ENCODE results near the gene FBXL17.
A peak's percentile ranks its signal among the peaks of the same experiment; 100 is the strongest.

Gene FBXL17

DNA sequence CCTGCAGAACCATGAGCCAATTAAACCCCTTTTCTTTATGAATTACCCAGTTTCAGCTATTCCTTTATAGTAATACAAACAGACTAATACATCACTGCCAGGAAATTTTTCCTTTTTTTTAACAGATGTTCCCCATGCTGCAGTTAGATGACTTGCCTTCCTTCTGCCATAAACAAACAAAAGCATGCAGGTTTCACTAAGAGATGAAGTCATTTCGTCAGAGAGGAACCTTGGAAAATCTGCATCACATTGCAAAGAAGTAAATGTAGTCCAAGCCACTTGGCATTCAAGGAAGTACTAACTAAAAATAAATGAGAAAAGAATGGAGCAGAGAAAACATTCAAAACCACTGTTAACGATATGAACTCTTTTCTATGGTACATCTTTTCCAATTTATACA lies 517.1 kb downstream of the FBXL17 start:
- peak; percentile 56 for DNase-seq (ENCODE audit: low read depth, low spot score)

DNA sequence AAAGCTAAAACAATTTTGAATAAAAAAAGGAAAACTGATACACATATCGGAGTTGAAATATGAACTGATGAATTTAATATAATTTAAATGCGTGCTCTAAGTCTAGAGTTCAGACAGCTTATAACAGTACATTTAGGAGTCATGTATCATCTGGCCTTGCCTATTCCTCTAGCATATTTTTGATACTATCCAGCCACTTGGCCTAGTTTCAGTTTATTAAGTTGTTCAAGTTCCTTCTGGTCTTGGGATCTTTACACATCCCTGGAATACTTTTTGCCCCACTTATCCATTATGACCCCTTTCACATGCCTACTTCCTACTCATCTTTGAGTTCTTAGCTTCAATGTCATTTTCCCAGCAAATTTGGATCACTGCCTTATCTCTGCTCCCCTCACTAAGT lies 518.8 kb downstream of the FBXL17 start:
- no peak for DNase-seq (ENCODE audit: low read depth, low spot score)

DNA sequence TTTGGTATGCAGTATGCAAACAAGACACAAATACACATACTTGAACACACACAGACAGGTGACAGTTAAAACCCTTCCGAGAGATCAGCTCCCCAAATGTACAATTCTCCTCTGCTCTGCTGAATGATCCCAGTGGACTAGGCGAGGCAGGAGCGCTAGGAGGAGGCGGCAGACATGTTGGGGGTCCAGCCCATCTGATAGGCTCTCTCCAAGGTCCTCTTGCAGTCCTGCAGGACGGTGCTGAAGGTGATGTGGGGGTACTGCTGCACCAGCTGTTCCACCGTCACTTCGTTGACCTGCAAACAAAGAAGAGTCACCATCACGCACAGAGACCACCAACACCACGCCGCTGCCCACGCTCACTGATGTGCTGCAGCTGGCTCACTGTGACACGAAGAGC lies 520.3 kb downstream of the FBXL17 start:
- DNase-seq (ENCODE audit: low read depth, low spot score) = no peak

DNA sequence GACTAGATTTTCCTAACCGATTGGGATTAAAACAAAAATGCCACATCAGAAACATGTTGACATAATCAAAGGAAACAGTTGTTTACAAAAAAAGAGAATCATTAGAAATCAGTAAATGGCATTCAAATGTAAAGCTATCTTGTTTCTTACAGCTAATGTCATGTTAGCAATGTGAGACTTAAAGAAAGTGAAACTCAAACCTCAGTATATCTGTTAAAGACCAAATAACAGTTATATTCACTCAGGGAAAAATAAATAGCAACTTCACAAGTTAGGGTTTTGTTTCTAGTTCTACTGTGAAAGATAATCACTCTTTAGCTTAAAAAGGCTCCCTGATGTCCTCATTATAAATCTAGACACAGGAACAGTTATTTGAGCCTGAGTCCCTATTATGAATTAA lies 521.9 kb downstream of the FBXL17 start:
- DNase-seq (ENCODE audit: low read depth, low spot score) = no peak

DNA sequence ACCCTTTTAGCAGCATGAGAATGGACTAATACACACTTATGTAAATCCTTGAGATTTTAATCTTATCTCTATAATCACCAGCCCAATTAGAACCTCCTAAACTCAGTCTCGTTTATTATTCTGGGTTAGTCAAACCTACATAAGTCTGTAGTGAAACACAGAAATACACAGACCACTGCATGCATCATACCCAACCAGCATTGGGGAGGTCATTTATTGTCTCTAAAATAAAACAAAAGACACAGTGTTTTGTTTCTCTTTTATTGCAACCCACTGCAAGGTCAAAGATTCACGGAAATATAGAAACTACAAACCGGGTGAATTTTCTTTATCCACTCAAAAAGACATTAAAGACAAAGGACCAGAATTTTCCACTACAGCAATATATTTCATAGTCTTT lies 523.1 kb downstream of the FBXL17 start:
- DNase-seq (ENCODE audit: low read depth, low spot score) = no peak

DNA sequence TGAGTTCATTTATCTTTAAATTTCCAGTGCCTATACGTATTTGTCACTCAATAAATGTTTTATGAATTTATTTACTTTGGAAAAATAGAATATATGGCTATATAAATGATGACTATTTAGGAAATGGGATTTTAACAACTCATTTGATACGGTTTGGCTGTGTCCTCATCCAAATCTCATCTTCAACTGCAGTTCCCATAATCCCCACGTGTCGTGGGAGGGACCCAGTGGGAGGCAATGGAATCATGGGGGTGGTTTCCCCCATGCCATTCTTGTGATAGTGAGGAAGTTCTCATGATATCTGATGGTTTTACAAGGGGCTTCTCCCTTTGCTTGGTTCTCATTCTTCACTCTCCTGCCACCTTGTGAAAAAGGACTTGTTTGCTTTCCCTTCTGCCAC lies 523.6 kb downstream of the FBXL17 start:
- no peak for DNase-seq (ENCODE audit: low read depth, low spot score)

DNA sequence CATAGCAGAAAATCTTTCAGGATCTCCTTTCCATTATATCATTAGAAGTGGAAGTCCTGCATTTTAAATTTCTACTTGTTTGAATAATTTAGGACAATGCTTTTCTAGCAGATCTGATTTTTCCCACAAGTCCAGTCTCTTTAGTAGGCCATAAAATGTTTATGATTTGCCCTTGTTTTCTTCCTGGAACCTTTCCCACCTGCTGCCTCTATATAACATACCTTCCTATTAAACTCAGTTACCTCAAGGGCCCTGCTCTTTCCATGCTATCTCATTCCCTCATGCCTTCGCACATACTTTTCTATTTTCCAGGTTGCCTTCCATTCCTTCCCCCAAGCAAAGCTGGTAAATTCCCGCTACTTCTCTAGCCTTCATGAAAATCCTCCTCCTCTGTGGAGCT lies 524.1 kb downstream of the FBXL17 start:
- no peak for DNase-seq (ENCODE audit: low read depth, low spot score)

DNA sequence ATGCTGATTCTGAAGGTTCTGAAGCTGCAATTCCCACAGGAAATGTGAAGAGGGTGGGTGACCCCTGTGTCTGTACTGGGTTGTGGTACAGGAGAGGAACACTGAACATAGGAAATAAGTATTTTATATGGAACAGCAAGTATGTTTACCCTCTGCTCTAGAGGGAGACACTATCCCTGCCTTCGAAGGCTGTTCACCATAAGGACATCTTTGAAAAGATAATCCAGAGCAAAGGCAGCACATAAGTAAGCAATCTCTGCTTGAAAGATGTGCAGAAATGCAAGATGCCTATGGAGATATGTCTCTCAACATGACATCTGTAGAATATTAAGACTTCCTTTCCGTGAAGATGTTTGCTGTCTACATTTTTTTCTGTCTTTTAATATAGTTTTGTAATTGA lies 526.7 kb downstream of the FBXL17 start:
- no peak for DNase-seq (ENCODE audit: low read depth, low spot score)

DNA sequence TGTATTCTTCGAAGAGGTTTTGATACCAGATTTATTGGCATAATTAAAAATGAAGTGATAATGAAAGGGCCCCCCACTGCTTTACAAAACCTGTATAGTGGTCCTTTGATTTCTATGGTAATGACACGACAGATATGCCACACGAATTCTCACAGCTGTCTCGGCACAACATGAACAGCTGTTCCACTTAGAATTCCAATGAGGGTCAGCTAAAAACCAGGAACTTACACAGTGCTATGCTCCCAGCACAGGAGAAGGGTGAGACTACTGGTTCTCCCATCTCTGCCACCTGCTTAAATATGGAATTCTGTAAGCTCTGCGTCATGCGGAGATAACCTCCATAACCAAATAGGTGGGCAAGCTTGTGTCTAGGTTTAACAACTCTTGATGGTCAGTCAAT lies 528.2 kb downstream of the FBXL17 start:
- no peak for DNase-seq (ENCODE audit: low read depth, low spot score)

DNA sequence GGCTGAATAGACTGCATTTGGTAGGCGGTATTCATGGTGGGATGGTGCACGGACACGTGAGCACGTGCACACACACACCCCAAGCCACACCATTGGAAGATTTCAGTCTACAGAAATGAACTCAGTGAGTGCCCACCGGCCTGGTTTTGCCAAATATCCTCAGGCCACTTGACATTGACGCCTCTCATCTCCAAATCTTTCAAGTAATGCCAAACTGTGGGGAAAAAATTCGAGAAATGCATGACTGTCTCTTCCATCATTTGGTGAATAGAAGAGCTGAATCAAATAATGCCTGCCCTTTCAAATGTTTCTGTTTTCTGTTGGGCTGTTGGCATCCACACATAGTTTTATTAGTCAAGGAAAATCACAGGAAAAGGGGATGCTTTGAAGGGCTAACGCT lies 528.9 kb downstream of the FBXL17 start:
- no peak for DNase-seq (ENCODE audit: low read depth, low spot score)

DNA sequence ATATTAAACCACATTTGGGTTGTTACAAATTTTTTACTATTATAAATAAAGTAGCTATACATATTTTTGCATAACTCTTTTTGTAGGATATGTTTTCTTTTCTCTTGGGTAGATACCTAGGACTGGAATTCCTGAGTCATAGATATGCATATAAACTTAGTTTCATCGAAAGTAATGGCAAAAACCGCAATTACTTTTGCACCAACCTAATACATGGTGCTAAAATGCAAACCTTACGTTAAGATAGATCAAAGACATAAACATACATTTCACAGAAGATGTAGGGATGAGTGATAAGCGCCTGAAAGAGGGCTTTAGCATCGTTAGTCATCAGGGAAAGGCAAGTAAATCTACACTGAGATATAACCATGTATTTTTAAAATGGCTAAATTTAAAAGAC lies 532.8 kb downstream of the FBXL17 start:
- DNase-seq (ENCODE audit: low read depth, low spot score) = no peak

DNA sequence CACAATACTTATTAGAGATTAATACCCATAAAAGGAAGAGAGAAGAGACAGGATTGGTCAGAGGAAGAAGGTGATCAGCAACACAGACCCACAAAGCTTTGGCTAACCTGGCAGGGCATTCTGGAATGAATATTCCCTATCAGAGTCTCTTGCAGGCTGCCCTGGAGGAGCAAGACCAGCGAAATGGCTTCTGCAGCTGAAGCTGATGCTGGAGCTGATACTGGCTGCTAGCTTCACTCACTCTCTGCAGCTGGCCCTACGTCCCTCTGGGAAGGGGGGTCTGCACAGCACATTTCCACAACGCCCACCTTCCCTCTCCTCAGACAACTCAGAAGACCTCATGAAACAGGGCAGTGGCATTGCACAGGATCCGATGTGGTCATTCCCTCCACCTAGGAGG lies 541.3 kb downstream of the FBXL17 start:
- DNase-seq (ENCODE audit: low read depth, low spot score) = no peak

DNA sequence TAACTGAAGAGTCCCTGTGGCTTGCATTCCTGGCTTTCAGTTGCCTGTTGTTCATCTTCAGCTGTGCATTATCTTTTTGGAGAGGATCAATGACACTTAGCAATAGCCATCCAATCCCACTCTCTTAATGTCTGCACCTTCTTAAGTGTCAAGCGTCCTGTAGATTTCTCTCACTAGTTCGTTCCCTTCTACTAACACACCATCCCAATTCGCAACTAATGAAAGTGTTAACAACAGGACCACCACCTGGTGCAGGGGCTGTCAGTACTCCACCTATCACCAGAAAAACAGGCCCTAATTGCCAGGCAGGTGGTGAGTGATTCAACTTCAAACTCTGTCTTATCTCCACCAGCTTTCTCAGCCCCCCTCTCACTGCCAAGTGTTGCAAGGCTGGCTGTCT lies 541.7 kb downstream of the FBXL17 start:
- no peak for DNase-seq (ENCODE audit: low read depth, low spot score)

DNA sequence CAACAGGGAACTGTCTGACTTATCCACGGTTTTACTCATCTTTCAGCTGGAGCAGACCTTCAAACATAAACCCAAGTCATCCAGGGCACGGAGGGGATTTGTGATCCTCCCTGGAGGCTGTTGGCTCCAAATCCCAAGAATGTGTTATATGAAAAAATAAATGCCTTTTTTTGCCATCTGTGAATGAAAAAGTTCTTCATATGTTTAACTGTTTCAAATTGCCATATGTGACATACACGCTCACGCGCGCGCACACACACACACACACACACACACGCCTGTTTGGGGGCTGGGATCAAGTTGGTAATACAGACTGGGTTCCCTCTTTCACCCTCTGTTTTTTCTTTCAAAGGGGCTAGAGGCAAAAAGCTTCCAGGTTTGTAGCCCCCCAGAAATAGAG lies 546.8 kb downstream of the FBXL17 start:
- no peak for DNase-seq (ENCODE audit: low read depth, low spot score)

DNA sequence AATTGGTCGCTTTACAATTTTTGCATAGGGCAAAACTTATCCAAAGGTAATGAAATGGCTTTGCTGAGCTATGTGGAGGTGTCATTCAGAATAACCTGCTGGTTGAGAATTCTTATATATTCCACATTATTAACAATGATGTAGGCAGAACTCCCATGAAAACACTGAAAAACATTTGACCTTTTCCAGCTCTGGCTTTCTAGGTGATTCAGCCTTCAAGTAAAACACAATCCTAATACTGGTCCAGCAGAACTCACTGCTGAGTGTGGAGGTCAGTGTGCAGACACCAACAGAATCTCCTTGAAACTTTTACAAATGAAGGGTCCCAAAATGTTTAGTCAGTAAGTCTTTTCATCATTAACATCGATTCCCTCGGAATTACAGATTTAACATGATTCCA lies 549.2 kb downstream of the FBXL17 start:
- DNase-seq (ENCODE audit: low read depth, low spot score) = no peak

DNA sequence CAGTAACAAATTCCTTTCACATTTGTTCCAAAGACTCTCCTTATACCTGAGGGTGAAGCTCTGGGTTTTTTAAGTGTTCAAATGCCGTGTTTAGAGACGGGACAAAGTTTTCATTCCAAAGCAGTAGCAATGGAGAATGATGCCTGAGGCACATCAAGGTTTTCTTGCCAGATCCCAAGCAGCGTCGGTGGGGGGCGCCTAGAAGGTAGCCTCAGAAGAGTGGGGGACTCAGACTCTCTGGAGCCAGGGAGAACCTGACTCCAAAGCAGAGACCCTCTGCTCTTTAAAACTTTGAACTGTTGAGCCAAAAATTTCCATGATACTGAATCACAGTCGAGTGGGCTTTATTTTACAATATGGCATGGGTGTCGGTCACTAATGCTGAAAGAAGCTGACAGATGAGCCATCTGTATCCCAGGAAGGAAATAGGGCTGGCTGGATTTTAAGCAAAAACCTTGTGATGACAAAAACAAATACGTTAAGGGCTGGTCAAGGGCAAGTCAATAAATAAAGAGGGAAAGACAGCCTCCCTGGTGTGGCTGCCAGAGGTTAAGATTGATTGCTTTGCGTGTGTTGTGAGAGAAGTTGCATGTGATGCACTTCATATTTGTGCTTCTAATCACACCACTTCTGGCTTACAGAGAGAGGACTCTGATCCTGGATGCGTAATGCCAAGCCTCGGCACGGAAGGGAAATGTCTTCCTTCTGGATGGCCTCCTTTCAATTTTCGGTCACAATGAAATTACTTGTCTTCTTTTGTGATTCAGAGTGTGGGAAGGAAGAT lies 550.1 kb downstream of the FBXL17 start:
- DNase-seq (ENCODE audit: low read depth, low spot score) = no peak

DNA sequence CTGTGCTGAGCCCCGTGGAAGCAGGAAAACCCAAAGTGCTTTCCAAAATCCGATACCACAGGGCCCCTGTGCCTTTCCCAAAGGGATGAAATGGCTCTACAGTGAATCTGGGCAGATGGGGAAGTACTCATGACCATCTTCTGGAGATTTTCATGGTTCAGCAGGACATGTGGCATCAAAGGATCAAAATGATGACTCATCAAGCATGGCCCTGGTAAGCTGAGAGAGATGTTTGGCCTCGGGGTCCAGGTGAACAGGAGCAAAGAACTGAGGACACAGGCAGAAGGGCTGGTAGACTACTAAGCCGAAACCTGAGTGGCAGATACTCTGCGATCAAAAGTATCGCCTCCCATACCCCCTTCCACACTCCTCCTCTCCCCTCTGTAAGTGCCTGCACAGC lies 551.1 kb downstream of the FBXL17 start:
- no peak for DNase-seq (ENCODE audit: low read depth, low spot score)

DNA sequence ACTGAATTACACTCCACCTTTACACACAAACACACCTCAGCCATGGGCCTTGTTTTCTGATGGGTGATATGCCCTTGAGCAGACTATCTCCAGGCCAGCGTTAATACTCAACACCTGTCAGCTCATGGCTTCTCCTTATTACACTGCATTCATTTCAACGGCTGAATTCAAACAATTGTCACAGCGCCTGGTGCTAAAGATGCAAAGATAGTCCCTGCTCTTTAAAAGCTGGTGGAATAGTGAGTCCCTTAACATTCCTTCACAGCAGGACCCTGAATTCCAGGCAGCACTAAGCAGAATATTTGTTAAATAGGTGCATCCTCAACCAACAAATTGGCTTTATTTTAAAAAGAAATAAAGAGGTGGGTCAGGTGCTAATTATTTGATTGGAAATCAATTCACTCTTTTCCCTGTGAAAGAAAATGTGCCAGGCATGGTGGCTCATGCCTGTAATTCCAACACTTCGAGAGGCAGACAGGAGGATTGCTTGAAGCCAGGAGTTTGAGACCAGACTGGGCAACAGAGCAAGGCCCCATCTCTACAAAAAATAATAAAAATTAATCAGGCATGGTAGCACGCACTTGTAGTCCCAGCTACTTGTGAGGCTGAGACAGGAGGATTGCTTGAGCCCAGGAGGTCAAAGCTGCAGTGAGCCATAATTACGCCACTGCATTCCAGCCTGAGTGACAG lies 555.4 kb downstream of the FBXL17 start:
- DNase-seq (ENCODE audit: low read depth, low spot score) = no peak

DNA sequence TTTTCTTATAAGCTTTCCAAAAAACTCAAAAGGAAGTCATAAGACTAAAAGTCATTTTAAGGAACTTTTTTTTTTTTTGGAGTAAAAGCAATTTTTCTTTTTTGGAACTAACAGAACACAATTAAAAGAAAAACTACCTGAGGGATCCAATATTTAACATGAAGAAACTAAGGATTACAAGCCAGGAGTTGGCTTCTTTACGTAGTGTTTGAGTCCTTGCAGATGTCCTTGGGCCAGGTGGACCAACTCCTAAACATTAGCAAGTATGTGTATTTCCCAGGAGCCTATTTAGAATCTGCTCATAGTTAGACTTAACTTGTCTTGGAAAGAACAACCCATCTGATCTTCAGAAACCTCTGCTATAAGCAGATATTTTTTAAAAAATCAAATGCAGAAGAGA lies 557.1 kb downstream of the FBXL17 start:
- DNase-seq (ENCODE audit: low read depth, low spot score) = no peak

DNA sequence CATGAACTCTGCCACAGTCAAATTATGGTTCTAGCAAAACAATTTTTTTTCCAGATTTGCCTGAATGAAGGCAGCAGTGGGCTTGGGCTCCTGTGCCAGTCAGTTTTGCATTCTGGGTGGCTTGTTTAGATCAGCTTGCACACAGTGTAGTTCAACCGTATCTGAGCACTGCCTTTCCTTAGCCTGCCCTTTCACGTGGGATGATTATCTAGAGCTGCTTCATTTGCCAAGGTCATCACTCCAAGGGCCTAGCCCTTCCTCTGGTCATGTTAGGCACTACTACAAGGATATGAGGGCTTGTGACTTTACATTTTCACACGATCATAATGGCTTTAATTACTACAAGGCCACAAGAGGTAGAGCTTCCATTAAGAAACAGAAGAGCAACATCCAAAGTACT lies 560.6 kb downstream of the FBXL17 start:
- DNase-seq (ENCODE audit: low read depth, low spot score) = no peak

DNA sequence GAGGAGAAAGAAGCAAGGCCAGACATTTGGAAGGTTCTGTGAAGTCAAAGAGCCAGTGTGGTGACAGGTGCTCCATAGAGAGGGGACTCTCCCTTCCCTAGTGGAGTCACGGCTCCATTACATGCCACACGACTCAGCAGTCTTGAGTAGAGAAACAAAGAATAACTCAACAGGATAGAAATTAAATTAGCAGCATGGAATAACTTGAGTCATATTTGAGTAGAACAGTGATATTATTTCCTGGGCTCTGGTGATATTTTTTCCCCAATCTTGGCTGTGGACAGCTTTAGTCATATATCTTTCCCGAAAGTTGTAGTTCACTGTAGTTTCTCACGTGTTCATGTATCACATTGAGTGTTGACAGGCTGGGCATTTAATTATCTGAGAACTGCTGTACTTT lies 561.5 kb downstream of the FBXL17 start:
- peak; percentile 11 for DNase-seq (ENCODE audit: low read depth, low spot score)

DNA sequence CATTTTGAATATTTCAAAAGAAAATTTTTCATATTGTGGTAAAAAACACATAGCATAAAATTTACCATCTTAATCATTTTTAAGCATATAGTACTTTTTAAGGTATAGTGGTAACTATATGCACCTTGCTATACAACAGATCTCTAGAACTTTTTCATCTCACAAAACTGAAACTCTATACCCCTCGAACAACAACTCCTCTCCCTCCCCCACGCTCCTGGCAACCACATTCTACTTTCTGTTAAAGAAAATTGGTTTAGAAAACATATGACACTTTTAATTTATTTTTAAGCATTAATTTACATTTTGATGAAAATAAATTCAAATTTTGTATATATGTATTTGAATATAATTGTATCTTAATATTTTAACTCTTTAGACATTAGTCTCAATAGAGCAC lies 563.9 kb downstream of the FBXL17 start:
- DNase-seq (ENCODE audit: low read depth, low spot score) = no peak

DNA sequence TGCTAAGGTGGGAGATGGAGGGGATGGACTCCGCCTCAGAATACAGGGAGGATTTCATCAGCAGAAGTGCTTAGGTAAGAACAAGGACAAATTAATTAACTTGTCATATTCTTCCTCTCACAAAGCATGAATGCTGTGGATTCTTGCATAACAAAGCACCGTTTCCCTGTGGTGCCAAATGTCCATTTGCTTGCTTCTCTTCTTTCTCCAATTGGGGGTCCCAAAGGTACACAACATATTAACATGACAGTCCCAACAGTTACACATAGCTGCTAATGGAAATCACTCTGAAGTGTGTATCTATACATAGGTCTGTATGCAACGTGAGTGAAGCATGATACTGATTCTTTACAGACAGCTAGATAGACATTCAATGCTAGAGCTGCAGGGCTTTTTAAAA lies 564.5 kb downstream of the FBXL17 start:
- DNase-seq (ENCODE audit: low read depth, low spot score) = no peak

DNA sequence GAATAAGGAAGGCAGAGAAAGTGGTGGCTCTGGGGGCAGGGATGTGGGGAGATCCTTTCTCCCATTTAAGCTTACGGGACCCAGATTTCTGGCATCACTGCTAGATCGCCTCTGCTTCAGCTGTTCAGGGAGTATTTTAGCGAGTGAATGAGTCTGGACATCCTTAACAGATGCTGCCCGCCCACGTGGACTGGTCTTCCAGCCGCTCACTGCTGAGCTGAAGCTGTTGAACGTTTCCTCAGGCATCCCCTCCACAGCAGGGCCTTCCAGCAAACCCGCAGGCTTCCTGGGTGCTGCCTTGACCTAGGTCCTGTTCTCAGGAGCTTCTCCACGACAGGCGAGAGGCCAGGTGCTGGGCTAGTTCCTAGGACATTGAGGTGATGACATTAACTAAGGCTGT lies 566.8 kb downstream of the FBXL17 start:
- DNase-seq (ENCODE audit: low read depth, low spot score) = no peak

All from astrocyte of the hippocampus (primary cell).